Measurements from ENCODE around the gene FAM161B.
"Not testable (repeated sequence)": the region's sequence is repeated elsewhere in the genome, so short reads cannot be mapped to it uniquely, and the experiment has no call there.

FAM161B gene

GRCh38 chr14:73944432-73945158 is 5.3 kb downstream of the FAM161B start:
- H3K27ac ChIP-seq = no peak overlapping the region
- H3K4me3 ChIP-seq = no peak overlapping the region

GRCh38 chr14:73943083-73943482 is 6.8 kb downstream of the FAM161B start:
- peak overlapping the region in 1 of 21 experiments; percentile 31 for H3K27ac ChIP-seq
- H3K4me3 ChIP-seq = no peak overlapping the region

- Histone ChIP-seq H3K27ac (peak overlapping the region in 2 of 21 experiments; percentile 10 to 40), H3K4me3 (no peak overlapping the region)
Measured at GRCh38 chr14:73942180-73942579, 7.7 kb downstream of the FAM161B start.

DNA sequence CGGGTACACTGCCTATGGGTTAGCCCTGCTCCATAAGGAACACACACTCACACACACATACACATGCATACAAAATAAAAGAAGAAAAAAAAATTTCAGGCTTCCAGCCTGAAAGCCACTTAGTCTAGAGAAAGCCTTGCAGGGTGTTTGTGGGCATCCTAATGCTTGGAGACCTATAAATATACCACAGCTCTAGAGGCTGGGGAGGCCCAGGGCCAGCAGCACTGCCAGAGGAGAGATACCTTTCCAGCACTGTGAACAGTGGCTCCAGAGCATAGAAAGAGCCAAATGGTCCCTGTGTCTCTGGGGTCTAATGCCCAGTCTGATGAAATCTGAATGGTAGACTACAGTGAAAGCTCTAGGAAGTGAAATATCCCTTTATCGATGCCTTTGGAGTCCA is 12.9 kb downstream of the FAM161B start:
- Histone ChIP-seq H3K4me3 (no peak overlapping the region), H3K27ac (no peak overlapping the region)

GRCh38 chr14:73936548-73936947 is 13.3 kb downstream of the FAM161B start:
- no peak overlapping the region for H3K27ac ChIP-seq

GRCh38 chr14:73935666-73936065 is 14.2 kb downstream of the FAM161B start:
- Histone ChIP-seq H3K27ac (no peak overlapping the region), H3K4me3 (no peak overlapping the region)

More at GRCh38 chr14:73936548-73936947, 13.3 kb downstream of the FAM161B start:
- no peak overlapping the region for H3K4me3 ChIP-seq

- Histone ChIP-seq H3K27ac (no peak overlapping the region), H3K4me3 (no peak overlapping the region)
Measured at GRCh38 chr14:73924337-73924736, 25.6 kb downstream of the FAM161B start.

- not testable (repeated sequence) for H3K27ac ChIP-seq, H3K4me3 ChIP-seq
Measured at GRCh38 chr14:73919457-73919856, 30.4 kb downstream of the FAM161B start.

- no peak overlapping the region for H3K27ac ChIP-seq
Measured at GRCh38 chr14:73916324-73916723, 33.6 kb downstream of the FAM161B start.

GRCh38 chr14:73913256-73913655 is 36.6 kb downstream of the FAM161B start:
- Histone ChIP-seq H3K27ac (no peak overlapping the region), H3K4me3 (no peak overlapping the region)

More at GRCh38 chr14:73916324-73916723, 33.6 kb downstream of the FAM161B start:
- no peak overlapping the region for H3K4me3 ChIP-seq

- no peak overlapping the region for H3K4me3 ChIP-seq
- H3K27ac ChIP-seq = no peak overlapping the region
Measured at GRCh38 chr14:73909681-73910080, 40.2 kb downstream of the FAM161B start.

DNA sequence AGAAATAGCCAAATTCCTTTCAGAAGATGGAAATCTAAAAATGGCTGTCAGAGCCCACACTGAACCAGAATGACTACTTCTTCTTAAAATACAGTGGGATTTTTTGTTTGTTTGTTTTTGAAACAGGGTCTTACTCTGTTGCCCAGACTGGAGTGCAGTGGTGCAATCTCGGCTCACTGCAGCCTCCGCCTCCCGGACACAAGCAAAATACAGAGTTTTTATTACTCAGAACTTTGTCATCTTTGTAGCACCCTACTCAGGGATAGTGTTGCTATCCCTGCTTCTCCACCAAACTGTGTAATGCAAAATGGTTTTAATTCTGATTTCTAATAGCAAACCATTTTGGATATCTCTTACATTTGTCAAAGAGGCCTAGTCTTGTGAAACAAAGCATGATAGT is 46.9 kb downstream of the FAM161B start:
- Histone ChIP-seq H3K27ac (no peak overlapping the region), H3K4me3 (no peak overlapping the region)

- Histone ChIP-seq H3K27ac (peak overlapping the region in 1 of 21 experiments; percentile 32), H3K4me3 (no peak overlapping the region)
Measured at GRCh38 chr14:73896521-73896920, 53.4 kb downstream of the FAM161B start.

DNA sequence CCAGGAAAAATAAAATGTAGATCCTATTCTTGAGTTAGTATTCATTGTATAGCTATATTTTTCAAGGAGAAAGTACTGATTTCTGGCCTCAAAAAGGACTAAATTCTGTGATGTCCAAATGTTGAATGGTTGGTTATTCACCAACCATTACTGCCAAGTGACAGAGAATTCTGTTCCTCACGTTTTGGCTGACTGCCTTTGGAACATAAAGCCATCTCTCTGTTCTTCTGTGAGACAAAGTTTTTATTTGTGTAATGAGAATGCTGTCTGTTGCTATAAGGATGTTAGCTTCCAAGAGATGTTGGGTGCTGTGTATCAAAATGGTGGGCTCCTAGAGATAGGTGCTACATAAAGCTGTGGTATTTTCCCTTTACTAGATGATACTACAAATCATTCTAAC is 54.0 kb downstream of the FAM161B start:
- peak overlapping the region in 1 of 21 experiments; percentile 5 for H3K27ac ChIP-seq
- H3K4me3 ChIP-seq = no peak overlapping the region

- H3K27ac ChIP-seq, H3K4me3 ChIP-seq: not testable (repeated sequence)
Measured at GRCh38 chr14:73894180-73894687, 55.7 kb downstream of the FAM161B start.

DNA sequence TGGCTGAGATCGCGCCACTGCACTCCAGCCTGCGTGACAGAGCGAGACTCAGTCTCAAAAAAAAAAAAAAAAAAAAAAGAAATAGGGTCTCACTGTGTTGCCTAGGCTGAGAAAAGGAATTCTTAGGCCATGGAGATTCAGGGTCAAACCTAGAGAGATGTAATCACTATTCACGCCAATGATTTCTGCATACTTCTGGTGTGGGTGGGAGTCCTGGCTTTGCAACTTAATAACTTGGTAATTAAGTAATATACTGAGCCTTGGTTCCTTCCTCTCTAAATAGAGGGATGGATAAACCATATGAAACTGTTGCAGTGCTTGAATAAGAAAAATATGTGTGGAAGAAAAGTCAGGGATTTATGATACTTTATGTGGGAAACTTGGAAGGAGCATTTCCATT is 60.5 kb downstream of the FAM161B start:
- Histone ChIP-seq H3K27ac (no peak overlapping the region), H3K4me3 (peak overlapping the region in 1 of 7 experiments; percentile 83)

- peak overlapping the region in 3 of 21 experiments; percentile 6 to 11 (median 7) for H3K27ac ChIP-seq
- peak overlapping the region in 1 of 7 experiments; percentile 83 for H3K4me3 ChIP-seq
Measured at GRCh38 chr14:73888971-73889370, 60.9 kb downstream of the FAM161B start.

GRCh38 chr14:73888460-73888725 is 61.5 kb downstream of the FAM161B start:
- peak overlapping the region in 4 of 7 experiments; percentile 7 to 90 (median 78) for H3K4me3 ChIP-seq
- H3K27ac ChIP-seq = peak overlapping the region in 7 of 21 experiments; percentile 7 to 99 (median 44)

GRCh38 chr14:73887694-73888459 is 62.0 kb downstream of the FAM161B start:
- Histone ChIP-seq H3K4me3 (peak overlapping the region; percentile 74 to 98 (median 83)), H3K27ac (peak overlapping the region in 18 of 21 experiments; percentile 42 to 99 (median 96))

GRCh38 chr14:73887318-73887616 is 62.6 kb downstream of the FAM161B start:
- peak overlapping the region; percentile 66 to 99 (median 95) for H3K27ac ChIP-seq
- H3K4me3 ChIP-seq = peak overlapping the region; percentile 74 to 98 (median 83)
